Natural killer cell treated with Interleukin-12 subunit alpha and Interleukin-12 subunit beta and Interleukin-15 and Interleukin-18, amount 100 ng/mL, for 72 hours (primary cell): ENCODE measurements around the gene DCAF7. TPM values are rescaled to one million over a fixed set of nuclear protein-coding genes. Genes with fewer than 3 reads are reported as not detected.
A peak's percentile ranks its signal among the peaks of the same experiment; 100 is the strongest.

ENCODE experiments used
- ATAC-seq, 2 donors: fragments of 150-1000 bp; cut with Tn5 transposase in 1 of 2; sonication (Bioruptor Pico), chemical (Tn5 transposase) in 1 of 2; 2 replicates each; pipeline ENCODE4 v1.10.0; 2021
- DNase-seq: peaks from one replicate; pipeline ENCODE4 v3.0.0; 2022; ENCODE audit warnings: low spot score
- H3K27ac Mint-ChIP-seq, 2 donors: 1 replicate in 1 of 2; 2 replicates in 1 of 2; pipeline ENCODE4 v1.8.0; 2022; ENCODE audit warnings: mixed read lengths in 2 of 2, mild to moderate bottlenecking in 1 of 2, moderate library complexity in 1 of 2
- H3K27me3 Mint-ChIP-seq, 2 donors: 1 replicate in 1 of 2; 2 replicates in 1 of 2; pipeline ENCODE4 v1.8.0; 2022; ENCODE audit warnings: mixed read lengths in 2 of 2
- H3K36me3 Mint-ChIP-seq: one replicate; pipeline ENCODE4 v1.8.0; 2022; ENCODE audit warnings: mixed read lengths
- H3K4me1 Mint-ChIP-seq, 2 donors: 1 replicate in 1 of 2; 2 replicates in 1 of 2; pipeline ENCODE4 v1.8.0; 2022; ENCODE audit warnings: low read depth in 2 of 2, mixed read lengths in 2 of 2, mild to moderate bottlenecking in 1 of 2
- H3K4me3 Mint-ChIP-seq: one replicate; pipeline ENCODE4 v1.8.0; 2022; ENCODE audit warnings: mixed read lengths
- H3K9me3 Mint-ChIP-seq: 2 replicates; pipeline ENCODE4 v1.8.0; 2022; ENCODE audit warnings: mixed read lengths
- total RNA-seq, 2 donors: library from RNA; stranded (reverse); gene quantifications; one replicate each; pipeline ENCODE4 v1.2.3, GENCODE V29; 2022

The DCAF7 gene
- total RNA-seq, 2 donors from 2014 or later: 100 to 107 TPM

GRCh38 chr17:63601439-63602371 lies 51.4 kb downstream of the DCAF7 start:
- Mint-ChIP-seq H3K27me3 (no peaks in the 10 kb centered on the region), H3K9me3 (no peaks in the 10 kb centered on the region), H3K27ac (peak overlapping the region; percentile 76 to 94), H3K36me3 (peaks cover 16% of the 10 kb centered on the region), H3K4me3 (peak overlapping the region; percentile 94), H3K4me1 (peaks cover 33 to 47% of the 10 kb centered on the region in 2 donors)
- DNase-seq (no peak), ATAC-seq (no peak)

GRCh38 chr17:63609816-63610573 lies 59.7 kb downstream of the DCAF7 start:
- DNase-seq: no peak

GRCh38 chr17:63610854-63611253 lies 60.6 kb downstream of the DCAF7 start:
- Mint-ChIP-seq H3K36me3 (peaks cover 24% of the 10 kb centered on the region), H3K9me3 (no peaks in the 10 kb centered on the region), H3K27me3 (no peaks in the 10 kb centered on the region), H3K4me3 (peak overlapping the region; percentile 42), H3K4me1 (peaks cover 0 to 7% of the 10 kb centered on the region in 2 donors), H3K27ac (peak overlapping the region; percentile 72 to 77)
- DNase-seq: no peak
- no peak for ATAC-seq

More at GRCh38 chr17:63609816-63610573, 59.7 kb downstream of the DCAF7 start:
- peaks cover 0 to 12% of the 10 kb centered on the region in 2 donors for H3K4me1 Mint-ChIP-seq
- no peaks in the 10 kb centered on the region for H3K9me3 Mint-ChIP-seq
- no peaks in the 10 kb centered on the region for H3K27me3 Mint-ChIP-seq
- peak overlapping the region; percentile 72 to 77 for H3K27ac Mint-ChIP-seq
- peak overlapping the region; percentile 52 for H3K4me3 Mint-ChIP-seq
- peak in 1 of 2 donors; percentile 28 for ATAC-seq
- H3K36me3 Mint-ChIP-seq: peaks cover 33% of the 10 kb centered on the region

GRCh38 chr17:63611354-63611753 lies 61.1 kb downstream of the DCAF7 start:
- ATAC-seq (peak in 1 of 2 donors; percentile 60), DNase-seq (no peak)
- Mint-ChIP-seq H3K36me3 (peaks cover 19% of the 10 kb centered on the region), H3K4me3 (peak overlapping the region; percentile 42), H3K27me3 (no peaks in the 10 kb centered on the region), H3K9me3 (no peaks in the 10 kb centered on the region), H3K4me1 (peaks cover 0 to 4% of the 10 kb centered on the region in 2 donors), H3K27ac (peak overlapping the region; percentile 72 to 77)

- DNase-seq: no peak
- Mint-ChIP-seq H3K4me3 (no peak overlapping the region), H3K4me1 (peaks cover 0 to 4% of the 10 kb centered on the region in 2 donors), H3K27me3 (no peaks in the 10 kb centered on the region), H3K36me3 (peaks cover 6% of the 10 kb centered on the region), H3K9me3 (no peaks in the 10 kb centered on the region), H3K27ac (no peak overlapping the region)
- ATAC-seq: no peak
Observed at GRCh38 chr17:63613663-63614062, 63.4 kb downstream of the DCAF7 start.

- Mint-ChIP-seq H3K4me1 (peaks cover 24 to 31% of the 10 kb centered on the region in 2 donors), H3K27ac (peak overlapping the region; percentile 70 to 78), H3K4me3 (peak overlapping the region; percentile 87), H3K27me3 (no peaks in the 10 kb centered on the region), H3K36me3 (no peaks in the 10 kb centered on the region), H3K9me3 (no peaks in the 10 kb centered on the region)
- DNase-seq: no peak
- no peak for ATAC-seq
Observed at GRCh38 chr17:63621229-63621683, 71.0 kb downstream of the DCAF7 start.

GRCh38 chr17:63621684-63622573 lies 71.7 kb downstream of the DCAF7 start, which contains the start of gene MAP3K3:
TSS of gene MAP3K3 (plus strand) at chr17:63622417. CDS start at chr17:63622760, 343 bp downstream.
- Mint-ChIP-seq H3K36me3 (no peaks in the 10 kb centered on the region), H3K9me3 (no peaks in the 10 kb centered on the region), H3K27ac (peak within 1 kb of the TSS; percentile 75 to 92), H3K4me3 (peak within 1 kb of the TSS; percentile 95), H3K27me3 (no peaks in the 10 kb centered on the region), H3K4me1 (peaks cover 29 to 36% of the 10 kb centered on the region in 2 donors)
- DNase-seq: peak; percentile 99
- ATAC-seq: peak; percentile 94 to 95

GRCh38 chr17:63622574-63623390 lies 72.5 kb downstream of the DCAF7 start:
- Mint-ChIP-seq H3K36me3 (no peaks in the 10 kb centered on the region), H3K9me3 (no peaks in the 10 kb centered on the region), H3K4me1 (peaks cover 29 to 36% of the 10 kb centered on the region in 2 donors), H3K27ac (peak overlapping the region; percentile 75 to 92), H3K4me3 (peak overlapping the region; percentile 95), H3K27me3 (no peaks in the 10 kb centered on the region)
- peak; percentile 81 for DNase-seq
- peak; percentile 63 to 69 for ATAC-seq

GRCh38 chr17:63623786-63624530 lies 73.7 kb downstream of the DCAF7 start:
- Mint-ChIP-seq H3K36me3 (no peaks in the 10 kb centered on the region), H3K27ac (peak overlapping the region; percentile 75 to 92), H3K4me1 (peaks cover 29 to 36% of the 10 kb centered on the region in 2 donors), H3K9me3 (no peaks in the 10 kb centered on the region), H3K27me3 (no peaks in the 10 kb centered on the region), H3K4me3 (peak overlapping the region; percentile 95)
- ATAC-seq (no peak), DNase-seq (no peak)

GRCh38 chr17:63624531-63624880 lies 74.2 kb downstream of the DCAF7 start:
- H3K27me3 Mint-ChIP-seq: no peaks in the 10 kb centered on the region
- no peaks in the 10 kb centered on the region for H3K36me3 Mint-ChIP-seq
- no peaks in the 10 kb centered on the region for H3K9me3 Mint-ChIP-seq
- H3K4me3 Mint-ChIP-seq: peak overlapping the region; percentile 95
- H3K4me1 Mint-ChIP-seq: peaks cover 29 to 36% of the 10 kb centered on the region in 2 donors
- ATAC-seq: no peak
- no peak for DNase-seq
- peak overlapping the region in 1 of 2 donors; percentile 92 for H3K27ac Mint-ChIP-seq

- Mint-ChIP-seq H3K4me1 (peaks cover 25 to 29% of the 10 kb centered on the region in 2 donors), H3K27me3 (no peaks in the 10 kb centered on the region), H3K9me3 (no peaks in the 10 kb centered on the region), H3K36me3 (no peaks in the 10 kb centered on the region), H3K4me3 (no peak overlapping the region), H3K27ac (no peak overlapping the region)
- ATAC-seq (no peak), DNase-seq (no peak)
Observed at GRCh38 chr17:63626551-63627180, 76.4 kb downstream of the DCAF7 start.
